Upper lobe of left lung (tissue), 4 donors: ENCODE measurements around the gene SH3GL3.

Source experiments
- CTCF ChIP-seq, 6 experiments: fragments of 450-650 bp in 4 of 6; fragments of 200-600 bp in 2 of 6; sonication (generic) in 2 of 6; IDR thresholded peaks; one replicate each; pipeline ENCODE4 v1.5.1; 2016 to 2019; ENCODE audit warnings: antibody characterized with exemption in 6 of 6
- EP300 ChIP-seq, 4 donors: sonication (generic); formaldehyde crosslinking; IDR thresholded peaks; one replicate each; pipeline ENCODE4 v1.5.1; 2017; ENCODE audit warnings: antibody characterized with exemption in 4 of 4, control low read depth in 2 of 4
- POLR2A ChIP-seq, 4 donors: fragments of 450-650 bp; IDR thresholded peaks; one replicate each; pipeline ENCODE4 v1.5.1; 2016 to 2017; ENCODE audit warnings: antibody characterized with exemption in 4 of 4, mild to moderate bottlenecking in 2 of 4
- POLR2AphosphoS5 ChIP-seq, 2 donors: sonication (generic); formaldehyde crosslinking; IDR thresholded peaks; one replicate each; pipeline ENCODE4 v1.5.1; 2017; ENCODE audit warnings: antibody characterized with exemption in 2 of 2

GRCh38 chr15:83496766-83497165, 49.6 kb downstream of the SH3GL3 start:
- TF ChIP-seq POLR2A (IDR thresholded peaks at IDR 0.05): no peak
- no peak for TF ChIP-seq POLR2AphosphoS5 (IDR thresholded peaks at IDR 0.05)
- TF ChIP-seq CTCF (IDR thresholded peaks at IDR 0.05): no peak
- no peak for TF ChIP-seq EP300 (IDR thresholded peaks at IDR 0.05)
